Measurements from ENCODE around the gene SPECC1L. TPM values are rescaled to one million over a fixed set of nuclear protein-coding genes. Genes with fewer than 3 reads are reported as not detected.

The SPECC1L gene
- total RNA-seq, 1 experiment from 2014 or later: 40.8 TPM

DNA sequence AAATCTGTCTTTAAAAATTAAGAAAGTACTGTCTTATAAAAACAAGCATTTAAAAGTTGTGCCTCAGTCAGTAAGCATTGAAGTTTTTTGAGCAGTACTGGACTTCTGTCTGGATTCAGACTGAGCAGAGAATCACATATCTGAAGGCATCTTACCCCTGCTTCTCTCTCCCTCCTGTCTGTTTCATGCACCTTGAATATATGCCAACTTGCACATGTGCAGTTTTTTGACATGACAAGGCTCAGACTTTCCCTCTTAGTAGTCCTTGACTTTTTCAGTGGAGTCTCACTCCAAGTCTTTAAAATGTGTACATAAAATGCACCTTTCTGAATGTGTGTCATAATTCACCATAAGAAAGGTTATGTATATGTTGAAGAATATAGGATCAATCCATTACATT lies 19.8 kb downstream of the SPECC1L start:
- RAD21 ChIA-PET (ENCODE audit: low non-redundant PET in 1 of 2, low total read pairs in 2 of 2, uncharacterized antibody in 2 of 2, unreplicated experiment in 2 of 2): no interaction called here

More for the DNA sequence above, 19.8 kb downstream of the SPECC1L start:
- Histone ChIP-seq H3K27me3 (ENCODE audit: insufficient read depth, low read length) (no peaks in the 10 kb centered on the region), H3K4me2 (ENCODE audit: low read length) (no peak overlapping the region), H3K4me1 (ENCODE audit: control insufficient read depth in 1 of 2, insufficient read depth in 2 of 2, low read length in 2 of 2) (peaks cover 31 to 47% of the 10 kb centered on the region in 2 experiments), H3K9me2 (ENCODE audit: insufficient read depth) (no peaks in the 10 kb centered on the region), H3K36me3 (ENCODE audit: control insufficient read depth in 1 of 2, insufficient read depth in 2 of 2, low read length in 2 of 2) (no peaks in the 10 kb centered on the region), H2AFZ (ENCODE audit: low read depth, low read length, poor library complexity, severe bottlenecking) (no peak overlapping the region), H3K9ac (ENCODE audit: low read length) (no peak overlapping the region), H3K79me2 (ENCODE audit: insufficient read depth, low read length) (peaks cover 71% of the 10 kb centered on the region), H3K9me3 (ENCODE audit: control insufficient read depth in 1 of 2, insufficient read depth in 1 of 2, low read depth in 1 of 2, low read length in 2 of 2) (no peaks in the 10 kb centered on the region), H3K4me3 (replicated peaks in 1 of 2; ENCODE audit: low read depth in 1 of 2, low read length in 2 of 2) (no peak overlapping the region), H4K20me1 (ENCODE audit: insufficient read depth) (no peaks in the 10 kb centered on the region), H3K27ac (ENCODE audit: low read depth, low read length) (no peak overlapping the region)
- no peak for TF ChIP-seq YY1 (IDR thresholded peaks at IDR 0.05; ENCODE audit: extremely low read depth, insufficient replicate concordance, low read depth, low read length)
- no peak for TF ChIP-seq CBX3 (IDR thresholded peaks at IDR 0.05; ENCODE audit: low read depth)
- TF ChIP-seq, protein P1, sequence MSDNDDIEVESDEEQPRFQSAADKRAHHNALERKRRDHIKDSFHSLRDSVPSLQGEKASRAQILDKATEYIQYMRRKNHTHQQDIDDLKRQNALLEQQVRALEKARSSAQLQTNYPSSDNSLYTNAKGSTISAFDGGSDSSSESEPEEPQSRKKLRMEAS (IDR thresholded peaks at IDR 0.05): no peak
- no peak for TF ChIP-seq ZFX (IDR thresholded peaks at IDR 0.05)
- no peak for TF ChIP-seq ZBTB33 (IDR thresholded peaks at IDR 0.05; ENCODE audit: extremely low read depth, insufficient replicate concordance, low read length)
- TF ChIP-seq TCF7L2 (IDR thresholded peaks at IDR 0.05; ENCODE audit: borderline replicate concordance, extremely low read depth, insufficient read depth, insufficient read length): no peak
- no peak for TF ChIP-seq JUND (IDR thresholded peaks at IDR 0.05)
- BruUV-seq (replicated peaks): no TSS peak
- no peak for ATAC-seq
- intact Hi-C loops (cut with micrococcal nuclease): no loop called here
- ChIA-PET POLR2A (no interaction called here), CTCF (no interaction called here)
- DNase-seq (ENCODE audit: low read depth, low spot score): no peak
